DND-41 (cell line): ENCODE measurements around the gene EIF4ENIF1.

Experiments
- EZH2 ChIP-seq: IDR thresholded peaks from 3 replicates; pipeline ENCODE4 v1.6.1; 2012; ENCODE audit warnings: borderline replicate concordance, low read depth, mild to moderate bottlenecking, moderate library complexity, low read length, inconsistent platforms; ENCODE audit not compliant: severe bottlenecking
- TF ChIP-seq, protein P1 (sequence below): IDR thresholded peaks from 2 replicates; pipeline ENCODE4 v1.5.1; 2012; ENCODE audit warnings: borderline replicate concordance, low read length, moderate library complexity, mild to moderate bottlenecking; ENCODE audit not compliant: poor library complexity, severe bottlenecking; ENCODE audit errors: extremely low read depth

DNA sequence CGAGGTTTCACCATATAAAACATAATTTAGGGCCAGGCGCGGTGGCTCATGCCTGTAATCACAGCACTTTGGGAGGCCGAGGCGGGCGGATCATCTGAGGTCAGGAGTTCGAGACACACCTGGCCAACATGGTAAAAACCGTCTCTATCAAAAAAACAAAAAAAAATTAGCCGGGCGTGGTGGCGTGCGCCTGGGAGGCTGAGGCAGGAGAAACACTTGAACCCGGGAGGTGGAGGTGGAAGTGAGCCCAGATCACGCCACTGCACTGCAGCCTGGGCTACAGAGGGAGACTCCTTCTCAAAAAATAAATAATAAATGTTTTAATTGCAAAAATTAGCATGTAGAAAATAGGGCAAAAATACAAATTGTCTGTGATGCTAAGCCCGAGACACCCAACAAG is 5.7 kb upstream of the EIF4ENIF1 start:
- TF ChIP-seq, protein P1, sequence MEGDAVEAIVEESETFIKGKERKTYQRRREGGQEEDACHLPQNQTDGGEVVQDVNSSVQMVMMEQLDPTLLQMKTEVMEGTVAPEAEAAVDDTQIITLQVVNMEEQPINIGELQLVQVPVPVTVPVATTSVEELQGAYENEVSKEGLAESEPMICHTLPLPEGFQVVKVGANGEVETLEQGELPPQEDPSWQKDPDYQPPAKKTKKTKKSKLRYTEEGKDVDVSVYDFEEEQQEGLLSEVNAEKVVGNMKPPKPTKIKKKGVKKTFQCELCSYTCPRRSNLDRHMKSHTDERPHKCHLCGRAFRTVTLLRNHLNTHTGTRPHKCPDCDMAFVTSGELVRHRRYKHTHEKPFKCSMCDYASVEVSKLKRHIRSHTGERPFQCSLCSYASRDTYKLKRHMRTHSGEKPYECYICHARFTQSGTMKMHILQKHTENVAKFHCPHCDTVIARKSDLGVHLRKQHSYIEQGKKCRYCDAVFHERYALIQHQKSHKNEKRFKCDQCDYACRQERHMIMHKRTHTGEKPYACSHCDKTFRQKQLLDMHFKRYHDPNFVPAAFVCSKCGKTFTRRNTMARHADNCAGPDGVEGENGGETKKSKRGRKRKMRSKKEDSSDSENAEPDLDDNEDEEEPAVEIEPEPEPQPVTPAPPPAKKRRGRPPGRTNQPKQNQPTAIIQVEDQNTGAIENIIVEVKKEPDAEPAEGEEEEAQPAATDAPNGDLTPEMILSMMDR, result no peak
- TF ChIP-seq EZH2, result no peak
